Stimulated activated CD4-positive, alpha-beta T cell treated with anti-CD3 and anti-CD28 coated beads, Interleukin-12 subunit alpha, Interleukin-12 subunit beta, amount 100 ng/mL, for 48 hours (primary cell): ENCODE results near the gene GMIP.

Experiments
- DNase-seq, 3 donors: peaks; one replicate each; pipeline ENCODE4 v3.0.0-alpha.2; 2020; ENCODE audit warnings: low read depth in 2 of 3, low spot score in 1 of 3

Gene GMIP

GRCh38 chr19:19659646-19660245 is 16.3 kb upstream of the GMIP start:
- DNase-seq: no peak

- no peak for DNase-seq
These were observed 13.9 kb upstream of the GMIP start for GRCh38 chr19:19657397-19657783.

- no peak for DNase-seq
These were observed 13.3 kb upstream of the GMIP start for GRCh38 chr19:19656451-19657396.

GRCh38 chr19:19655641-19656343 is 12.3 kb upstream of the GMIP start:
- no peak for DNase-seq

GRCh38 chr19:19655051-19655594 is 11.7 kb upstream of the GMIP start:
- no peak for DNase-seq

GRCh38 chr19:19654441-19654840 is 11.0 kb upstream of the GMIP start:
- no peak for DNase-seq

GRCh38 chr19:19653597-19654147 is 10.2 kb upstream of the GMIP start:
- no peak for DNase-seq

- DNase-seq: no peak
These were observed 9.2 kb upstream of the GMIP start for GRCh38 chr19:19652482-19653295.

- no peak for DNase-seq
These were observed 7.6 kb upstream of the GMIP start for GRCh38 chr19:19651076-19651475.

- no peak for DNase-seq
These were observed 6.9 kb upstream of the GMIP start for GRCh38 chr19:19650331-19650730.

- no peak for DNase-seq
These were observed 6.1 kb upstream of the GMIP start for GRCh38 chr19:19649580-19649995.

- DNase-seq: no peak
These were observed 5.7 kb upstream of the GMIP start for GRCh38 chr19:19649155-19649554.

- DNase-seq: no peak
These were observed 3.8 kb upstream of the GMIP start for GRCh38 chr19:19647037-19647835.

- no peak for DNase-seq
These were observed 1.9 kb upstream of the GMIP start for GRCh38 chr19:19645233-19645870.

- DNase-seq: no peak
These were observed 564 bp upstream of the GMIP start for GRCh38 chr19:19644054-19644388.

GRCh38 chr19:19642506-19643157 is 825 bp downstream of the GMIP start:
- no peak for DNase-seq

- no peak for DNase-seq
These were observed 5.8 kb downstream of the GMIP start for GRCh38 chr19:19637523-19638251.

- DNase-seq: no peak
These were observed 6.3 kb downstream of the GMIP start for GRCh38 chr19:19637186-19637522.
